Liver (tissue), 9 donors: ENCODE results near the gene PABPC3. TPM values are rescaled to one million over a fixed set of nuclear protein-coding genes. Genes with fewer than 3 reads are reported as not detected.

Experiments used
- DNase-seq: peaks from one replicate; pipeline ENCODE4 v3.0.0-alpha.2; 2017; ENCODE audit warnings: low spot score
- H3K27ac ChIP-seq, 2 donors: one replicate each; pipeline ENCODE4 v1.7.0; 2013; ENCODE audit warnings: inconsistent platforms in 2 of 2, low read length in 2 of 2, control low read depth in 1 of 2, low read depth in 1 of 2, mild to moderate bottlenecking in 1 of 2
- H3K27me3 ChIP-seq, 4 donors: one replicate each; pipeline versions ENCODE4 v1.6.1 to v1.7.0; 2013; ENCODE audit warnings: low read length in 3 of 4, inconsistent platforms in 1 of 4, mild to moderate bottlenecking in 1 of 4, moderate library complexity in 1 of 4; ENCODE audit not compliant: control insufficient read depth in 4 of 4, insufficient read depth in 4 of 4
- H3K36me3 ChIP-seq, 4 donors: one replicate each; pipeline versions ENCODE4 v1.6.1 to v1.7.0; 2013; ENCODE audit warnings: low read length in 3 of 4, mild to moderate bottlenecking in 3 of 4, low read depth in 1 of 4, moderate library complexity in 1 of 4; ENCODE audit not compliant: control insufficient read depth in 4 of 4, insufficient read depth in 3 of 4
- H3K4me1 ChIP-seq, 4 donors: one replicate each; pipeline versions ENCODE4 v1.6.1 to v1.7.0; 2013; ENCODE audit warnings: low read length in 3 of 4, mild to moderate bottlenecking in 3 of 4, moderate library complexity in 1 of 4; ENCODE audit not compliant: control insufficient read depth in 4 of 4, insufficient read depth in 4 of 4
- H3K4me3 ChIP-seq, 3 donors: one replicate each; pipeline versions ENCODE4 v1.6.1 to v1.7.0; 2013; ENCODE audit warnings: low read length in 3 of 3, control low read depth in 1 of 3, low read depth in 1 of 3, mild to moderate bottlenecking in 1 of 3
- H3K9ac ChIP-seq, 2 donors: one replicate each; pipeline ENCODE4 v1.7.0; 2013; ENCODE audit warnings: low read length in 2 of 2, mild to moderate bottlenecking in 2 of 2, moderate library complexity in 2 of 2, control low read depth in 1 of 2, low read depth in 1 of 2
- H3K9me3 ChIP-seq, 4 donors: one replicate each; pipeline versions ENCODE4 v1.6.1 to v1.7.0; 2013; ENCODE audit warnings: low read length in 3 of 4; ENCODE audit not compliant: control insufficient read depth in 4 of 4
- ATF3 ChIP-seq: IDR thresholded peaks from 2 replicates; pipeline ENCODE4 v1.6.1; 2016; ENCODE audit warnings: antibody characterized with exemption
- CTCF ChIP-seq: fragments of 150-350 bp; IDR thresholded peaks from 2 replicates; pipeline ENCODE4 v1.5.1; 2017; ENCODE audit warnings: improper control_type of control experiment, low read depth, low read length; ENCODE audit not compliant: missing input control
- FOXA1 ChIP-seq: IDR thresholded peaks from 2 replicates; pipeline ENCODE4 v1.6.1; 2016; ENCODE audit warnings: antibody characterized with exemption
- FOXA2 ChIP-seq: IDR thresholded peaks from 2 replicates; pipeline ENCODE4 v1.6.1; 2016; ENCODE audit warnings: antibody characterized with exemption
- GABPA ChIP-seq, 2 donors: IDR thresholded peaks in 1 of 2; conservative IDR thresholded peaks in 1 of 2; 2 replicates each; pipeline ENCODE4 v1.6.1; 2016; ENCODE audit warnings: antibody characterized with exemption in 2 of 2, mild to moderate bottlenecking in 1 of 2, moderate library complexity in 1 of 2
- HNF4G ChIP-seq: IDR thresholded peaks from 2 replicates; pipeline ENCODE4 v1.6.1; 2016; ENCODE audit warnings: antibody characterized with exemption
- JUND ChIP-seq, 2 donors: IDR thresholded peaks; 2 replicates each; pipeline ENCODE4 v1.6.1; 2016; ENCODE audit warnings: antibody characterized with exemption in 2 of 2
- MAX ChIP-seq: IDR thresholded peaks from 2 replicates; pipeline ENCODE4 v1.6.1; 2016; ENCODE audit warnings: antibody characterized with exemption
- RAD21 ChIP-seq, 2 donors: IDR thresholded peaks; 2 replicates each; pipeline ENCODE4 v1.6.1; 2016; ENCODE audit warnings: antibody characterized with exemption in 2 of 2, mild to moderate bottlenecking in 2 of 2
- RXRA ChIP-seq, 2 donors: IDR thresholded peaks; 2 replicates each; pipeline ENCODE4 v1.6.1; 2017 to 2018; ENCODE audit warnings: antibody characterized with exemption in 2 of 2, mild to moderate bottlenecking in 1 of 2
- TAF1 ChIP-seq: conservative IDR thresholded peaks from 2 replicates; pipeline ENCODE4 v1.6.1; 2016; ENCODE audit warnings: antibody characterized with exemption, mild to moderate bottlenecking
- YY1 ChIP-seq: IDR thresholded peaks from 2 replicates; pipeline ENCODE4 v1.6.1; 2016; ENCODE audit warnings: antibody characterized with exemption, mild to moderate bottlenecking
- ZBTB33 ChIP-seq: IDR thresholded peaks from 2 replicates; pipeline ENCODE4 v1.6.1; 2016; ENCODE audit warnings: antibody characterized with exemption
- WGBS: extraction: QIAGEN DNeasy Blood & Tissue Kit; methylation state at CpG from one replicate; pipeline ENCODE4 v1.1.7; 2013; 5-methylcytosine and 5-hydroxymethylcytosine counted together
- polyA plus RNA-seq, 2 donors: library from polyadenylated mRNA; stranded (reverse) in 1 of 2; unstranded in 1 of 2; fragments of 200-250 nt in 1 of 2; fragments of >200 nt in 1 of 2; fragmentation: Nextera tagmentation in 1 of 2; extraction: Ambion mirVana in 1 of 2; gene quantifications; one replicate each; pipeline versions ENCODE4 v1.2.1 to v1.2.3, GENCODE V29; 2013 to 2015
- total RNA-seq, 2 donors: library from RNA; depleted of rRNA; stranded (reverse); fragments of >200 nt; gene quantifications; one replicate each; pipeline ENCODE4 v1.2.3, GENCODE V29; 2014
- donor health status: healthy.
- donor health status: healthy.
- donor health status: healthy.
- donor health status: healthy.
- donor health status: healthy.

PABPC3 gene
- total and polyA plus RNA-seq, 4 donors: under 0.01 to 0.19 (median 0.08) TPM; not detected in 1

- Histone ChIP-seq H3K27ac (no peak overlapping the region), H3K4me3 (no peak overlapping the region), H3K27me3 (peaks cover 0 to 3% (median 1%) of the 10 kb centered on the region in 4 donors), H3K4me1 (no peaks in the 10 kb centered on the region), H3K9me3 (no peaks in the 10 kb centered on the region), H3K36me3 (no peaks in the 10 kb centered on the region), H3K9ac (no peak overlapping the region)
- DNase-seq: no peak
- WGBS: 33% methylated on average over 1 of the region's 1 CpG
- TF ChIP-seq FOXA1: no peak
- no peak for TF ChIP-seq CTCF
- no peak for TF ChIP-seq GABPA (IDR thresholded peaks at IDR 0.05 in 1 of 2, conservative IDR thresholded peaks at IDR 0.05 in 1 of 2)
- TF ChIP-seq RAD21 (IDR thresholded peaks at IDR 0.05): no peak
- no peak for TF ChIP-seq TAF1
- TF ChIP-seq ZBTB33: no peak
- no peak for TF ChIP-seq ATF3
- TF ChIP-seq RXRA (IDR thresholded peaks at IDR 0.05): no peak
- no peak for TF ChIP-seq JUND (IDR thresholded peaks at IDR 0.05)
- no peak for TF ChIP-seq MAX
Measured at GRCh38 chr13:25110956-25111584, 15.1 kb downstream of the PABPC3 start.

GRCh38 chr13:25111585-25111956, 15.6 kb downstream of the PABPC3 start:
- TF ChIP-seq TAF1 (no peak), GABPA (IDR thresholded peaks at IDR 0.05 in 1 of 2, conservative IDR thresholded peaks at IDR 0.05 in 1 of 2) (no peak), ZBTB33 (no peak), FOXA1 (no peak), FOXA2 (no peak), HNF4G (no peak), YY1 (no peak), RAD21 (IDR thresholded peaks at IDR 0.05) (no peak), RXRA (IDR thresholded peaks at IDR 0.05) (no peak)
- no peaks in the 10 kb centered on the region for H3K4me1 ChIP-seq
- no peak overlapping the region for H3K27ac ChIP-seq
- H3K4me3 ChIP-seq: no peak overlapping the region
- DNase-seq: no peak
- no peak overlapping the region for H3K9ac ChIP-seq
- 52% methylated on average over 2 of the region's 2 CpGs for WGBS
- no peaks in the 10 kb centered on the region for H3K36me3 ChIP-seq
- H3K9me3 ChIP-seq: no peaks in the 10 kb centered on the region
- peaks cover 0 to 3% (median 1%) of the 10 kb centered on the region in 4 donors for H3K27me3 ChIP-seq
